Activated T-cell treated with anti-CD3 and anti-CD28 coated beads, Interleukin-2, amount 50 U/mL, for 48 hours (primary cell): ENCODE results near the gene OBSL1.

Experiments
- DNase-seq, 2 experiments: peaks; one replicate each; pipeline ENCODE4 v3.0.0-alpha.2; 2020

Gene OBSL1

DNA sequence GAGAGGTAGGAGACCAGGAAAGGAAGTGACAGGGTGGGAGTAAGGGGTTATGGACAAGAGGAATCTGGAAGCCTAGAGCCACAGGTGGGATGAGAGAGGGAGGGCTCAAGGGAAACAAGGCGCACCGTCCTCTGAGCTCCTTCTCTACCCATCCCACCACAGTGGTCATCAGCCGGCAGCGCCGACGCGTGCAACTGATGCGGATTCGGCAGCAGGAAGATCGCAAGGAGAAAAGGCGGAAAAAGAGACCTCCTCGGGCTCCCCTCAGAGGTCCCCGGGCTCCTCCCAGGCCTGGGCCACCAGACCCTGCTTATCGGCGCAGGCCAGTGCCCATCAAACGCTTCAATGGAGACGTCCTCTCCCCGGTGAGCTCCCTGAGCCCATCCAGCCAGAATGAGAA, 22.3 kb downstream of the OBSL1 start:
- DNase-seq = no peak

DNA sequence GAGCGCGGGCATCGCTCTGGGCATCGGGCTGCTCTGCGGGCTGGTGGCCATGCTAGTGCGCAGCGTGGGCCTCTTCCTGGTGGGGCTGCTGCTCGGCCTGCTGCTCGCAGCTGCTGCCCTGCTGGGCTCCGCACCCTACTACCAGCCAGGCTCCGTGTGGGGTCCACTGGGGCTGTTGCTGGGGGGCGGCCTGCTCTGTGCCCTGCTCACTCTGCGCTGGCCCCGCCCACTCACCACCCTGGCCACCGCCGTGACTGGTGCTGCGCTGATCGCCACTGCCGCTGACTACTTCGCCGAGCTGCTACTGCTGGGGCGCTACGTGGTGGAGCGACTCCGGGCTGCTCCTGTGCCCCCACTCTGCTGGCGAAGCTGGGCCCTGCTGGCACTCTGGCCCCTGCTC, 23.7 kb downstream of the OBSL1 start:
- no peak for DNase-seq

DNA sequence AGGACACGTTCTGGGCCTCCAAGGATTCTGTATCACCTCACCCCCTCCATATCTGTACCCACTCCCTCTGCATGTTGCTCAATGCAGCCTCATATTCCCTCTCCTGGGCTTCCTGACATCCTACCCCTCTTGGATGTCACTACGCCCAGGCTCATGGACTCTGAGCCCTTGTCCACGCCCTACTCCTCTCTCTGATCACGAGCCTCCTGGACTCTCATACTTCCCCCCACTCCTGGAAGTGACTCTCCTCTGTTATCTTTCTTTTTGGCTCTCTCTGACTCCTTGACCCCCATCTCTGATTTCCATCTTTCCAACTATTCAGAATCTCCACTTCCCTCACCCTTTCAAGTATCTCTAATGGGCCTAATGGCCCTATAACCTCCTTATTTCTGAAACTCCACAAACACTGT, 25.4 kb downstream of the OBSL1 start:
- no peak for DNase-seq

DNA sequence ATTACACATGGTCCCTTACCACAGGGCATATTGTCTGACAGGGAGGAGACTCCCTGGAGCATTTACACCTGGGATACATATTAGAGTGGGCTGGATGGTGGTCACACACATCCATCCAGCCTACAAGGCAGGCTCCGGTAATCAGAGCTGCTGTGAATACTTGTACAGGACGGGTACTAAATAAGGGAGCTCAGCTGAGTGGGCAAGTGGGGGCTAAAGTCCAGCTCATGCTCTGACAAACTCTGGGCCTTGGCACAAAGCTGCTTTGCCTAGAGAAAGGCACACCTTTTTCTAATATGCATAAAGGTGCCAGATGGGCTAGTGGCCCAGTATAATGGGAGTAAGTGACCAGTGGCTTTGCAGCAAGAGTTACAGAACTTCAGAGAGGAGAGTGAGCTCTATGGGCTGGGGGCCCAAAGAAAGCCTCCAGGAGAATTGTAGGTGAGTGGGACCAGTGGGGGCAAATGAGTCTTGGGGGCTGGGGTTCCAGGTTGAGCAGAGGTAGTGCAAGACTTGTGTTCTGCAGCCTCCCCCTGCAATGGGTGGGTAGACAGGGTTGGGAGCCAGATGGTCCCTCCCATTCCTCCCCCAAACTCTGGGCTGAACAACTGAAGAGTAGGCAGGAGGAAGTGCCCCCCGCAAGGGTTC, 25.9 kb downstream of the OBSL1 start:
- DNase-seq = no peak

GRCh38 chr2:219544567-219544966, 26.8 kb downstream of the OBSL1 start:
- DNase-seq = no peak

DNA sequence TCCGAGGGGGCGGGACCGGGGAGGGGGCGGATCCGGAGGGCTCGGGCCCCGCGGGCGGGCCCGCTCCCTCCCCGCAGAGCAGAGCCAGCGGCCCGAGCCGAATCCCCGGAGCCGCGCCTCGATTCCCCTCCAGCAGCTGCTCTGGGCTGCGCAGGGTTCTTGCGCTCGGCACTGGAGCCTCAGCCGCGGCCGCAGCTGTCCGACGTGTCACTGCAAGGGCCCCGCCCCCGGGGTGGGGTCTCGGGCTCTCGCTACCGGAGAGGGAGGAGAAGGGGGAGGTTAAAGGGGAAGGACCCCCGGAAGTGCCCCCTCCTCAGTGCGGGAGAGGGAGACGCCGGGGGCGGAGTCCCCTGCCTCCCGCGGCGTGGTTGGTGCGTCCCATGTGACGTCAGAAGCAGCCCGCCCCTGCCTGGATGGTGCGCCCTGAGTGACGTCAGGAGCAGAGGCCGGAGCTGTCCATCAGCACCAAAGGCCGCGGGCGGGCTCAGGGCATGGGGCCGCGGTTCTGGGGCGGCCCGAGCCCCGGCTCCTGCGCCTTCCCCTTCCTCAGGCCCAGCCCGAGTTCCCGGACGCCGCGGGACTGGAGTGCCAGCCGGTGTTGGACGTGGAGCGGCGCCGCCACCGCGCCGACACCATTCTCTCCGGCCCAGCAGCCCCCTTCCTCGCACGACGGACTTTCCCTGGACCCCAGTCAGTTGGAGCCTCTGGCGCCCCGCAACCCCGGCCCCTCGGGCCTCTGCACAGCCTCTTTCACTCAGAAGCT, 27.6 kb downstream of the OBSL1 start, which contains the start of the genes CHPF and TMEM198:
CHPF (minus strand) TSS at position 214 of the 763 bp plus-strand sequence. CDS start 271 bp downstream, outside the sequence.
TMEM198 (plus strand) TSS at position 433 of the 763 bp plus-strand sequence. CDS start 700 bp downstream, outside the sequence.
- peak; percentile 95 to 96 for DNase-seq

DNA sequence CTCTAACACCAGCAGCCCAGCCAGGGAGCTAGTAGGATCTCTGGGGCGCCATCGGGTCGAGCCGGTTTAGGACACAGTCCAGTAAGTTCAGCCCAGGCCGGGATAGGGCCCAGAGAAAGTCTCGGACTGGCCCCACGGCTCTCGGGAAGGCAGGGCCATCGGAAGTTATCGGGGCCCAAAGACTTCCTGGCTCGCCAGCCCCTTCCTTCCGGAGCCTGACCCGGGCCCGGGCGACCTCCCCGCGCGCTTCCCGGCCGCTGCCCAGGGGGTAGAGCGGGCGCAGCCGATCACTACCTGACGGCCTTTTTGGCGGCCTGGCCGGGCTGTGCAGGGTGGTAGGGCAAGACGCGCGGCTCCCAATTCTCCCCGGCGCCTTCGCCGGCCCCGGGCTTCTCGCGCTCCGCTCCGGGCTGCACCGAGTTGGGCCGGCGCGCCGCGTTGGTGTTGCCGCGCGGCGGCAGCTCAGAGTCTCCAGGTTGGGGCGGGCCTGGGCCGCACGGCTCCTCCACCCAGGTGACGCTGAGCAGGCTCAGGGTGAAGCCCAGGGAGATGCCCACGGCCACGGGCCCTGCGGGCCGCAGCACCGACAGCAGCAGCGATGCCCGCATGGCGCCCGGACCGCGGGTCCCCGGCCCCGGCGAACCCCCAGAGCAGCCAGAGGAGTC, 28.3 kb downstream of the OBSL1 start:
- no peak for DNase-seq

GRCh38 chr2:219541611-219542180, 29.6 kb downstream of the OBSL1 start:
- DNase-seq = peak; percentile 95 to 96

GRCh38 chr2:219540784-219541504, 30.4 kb downstream of the OBSL1 start:
- no peak for DNase-seq

DNA sequence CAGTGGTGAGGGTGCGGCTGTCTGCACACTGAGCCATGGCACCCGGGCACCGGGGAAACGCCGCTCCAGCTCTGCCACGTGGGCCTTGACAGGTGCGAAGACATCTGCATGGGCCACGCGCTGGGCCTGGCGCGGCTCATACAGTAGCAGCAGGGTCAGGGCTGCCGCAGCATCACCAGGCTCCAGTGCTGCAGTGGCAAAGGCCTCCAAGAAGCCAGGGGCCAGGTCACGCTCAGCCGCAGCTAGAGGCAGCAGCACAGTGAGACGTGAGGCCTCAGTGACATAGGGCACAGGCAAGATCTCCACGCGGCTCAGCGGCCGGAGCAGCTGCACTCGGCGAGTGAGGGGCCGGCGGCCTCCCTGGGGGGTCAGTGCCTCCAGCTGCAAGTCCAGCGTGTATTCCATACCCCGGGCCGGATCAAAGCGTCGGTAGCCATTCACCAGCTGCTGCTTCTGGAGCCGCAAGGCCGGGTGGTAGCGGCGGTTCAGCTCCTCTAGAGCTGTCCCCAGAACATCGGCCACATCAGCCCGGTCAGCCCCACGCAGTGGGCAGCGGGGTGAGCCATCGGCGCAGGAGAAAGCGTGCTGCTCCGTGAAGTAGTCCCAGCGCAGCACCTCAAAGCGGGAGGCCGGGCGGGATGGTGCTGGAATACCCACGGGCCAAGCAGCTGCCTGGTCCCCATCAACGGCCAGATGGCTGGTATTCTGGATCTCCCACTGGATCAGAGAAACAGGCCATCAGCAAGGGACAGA, 31.2 kb downstream of the OBSL1 start:
- no peak for DNase-seq

- DNase-seq = no peak
These were observed 32.2 kb downstream of the OBSL1 start for GRCh38 chr2:219538956-219539788.

DNA sequence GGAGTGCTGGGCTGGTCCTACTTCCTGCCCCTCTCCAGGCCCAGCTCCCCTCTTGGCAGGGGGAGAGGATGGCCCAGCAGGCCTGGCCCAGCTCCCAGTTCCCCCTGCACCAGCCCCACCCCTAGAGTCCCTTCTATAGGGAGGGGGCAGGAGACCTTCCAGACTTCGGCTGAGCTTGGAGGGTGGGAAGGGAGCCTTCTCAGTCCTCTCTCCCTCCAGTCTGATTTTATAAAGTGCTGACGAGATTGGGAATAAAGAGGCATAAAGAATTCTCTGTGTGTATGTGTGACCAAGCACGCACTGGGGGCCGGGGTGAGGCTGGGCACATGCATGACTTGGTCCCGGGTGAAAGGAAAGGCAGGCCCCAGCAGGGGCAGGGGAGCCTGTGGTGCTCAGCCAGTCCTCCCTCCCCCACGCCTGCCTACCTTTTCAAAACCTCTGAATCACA, 32.8 kb downstream of the OBSL1 start:
- DNase-seq = no peak

DNA sequence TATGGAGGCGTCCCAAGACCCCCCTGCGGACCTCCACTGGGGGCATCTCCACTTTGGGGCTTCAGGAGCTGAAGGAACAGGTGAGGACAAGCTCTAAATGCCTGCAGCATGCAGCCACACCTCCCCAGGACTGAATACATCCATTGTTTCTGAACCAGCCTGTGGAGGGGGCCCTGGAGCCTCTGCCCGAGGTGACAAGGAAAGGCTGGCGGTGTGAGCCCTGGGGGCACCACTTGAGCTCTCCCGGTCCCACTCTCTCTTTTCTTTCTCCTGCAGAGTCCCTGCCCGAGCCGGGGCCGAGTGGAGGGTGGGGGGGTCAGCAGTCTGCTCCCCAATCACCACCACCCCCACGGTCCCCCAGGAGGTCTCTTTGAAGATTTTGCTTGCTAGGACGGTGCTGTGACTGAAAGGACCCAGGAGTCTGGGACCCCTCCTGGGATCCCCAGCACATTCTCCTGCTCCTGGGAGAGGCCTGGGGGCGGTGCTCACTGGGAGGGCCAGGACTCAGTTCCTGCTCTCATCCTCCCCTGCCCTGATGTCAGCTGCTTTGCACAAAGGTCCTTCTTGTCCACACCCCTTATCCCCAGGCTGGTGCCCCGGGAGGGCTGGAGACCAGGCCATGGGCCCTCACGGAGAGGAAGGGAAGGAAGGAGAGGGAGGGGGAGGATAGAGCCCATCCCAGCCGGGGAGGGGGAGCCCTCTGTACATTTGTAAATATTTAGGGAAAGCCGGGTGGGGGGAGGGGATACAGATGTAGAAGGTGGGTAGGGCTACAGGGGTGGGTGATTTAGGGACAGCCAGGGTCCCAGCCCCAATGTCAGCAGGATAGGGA, 33.5 kb downstream of the OBSL1 start:
- no peak for DNase-seq

DNA sequence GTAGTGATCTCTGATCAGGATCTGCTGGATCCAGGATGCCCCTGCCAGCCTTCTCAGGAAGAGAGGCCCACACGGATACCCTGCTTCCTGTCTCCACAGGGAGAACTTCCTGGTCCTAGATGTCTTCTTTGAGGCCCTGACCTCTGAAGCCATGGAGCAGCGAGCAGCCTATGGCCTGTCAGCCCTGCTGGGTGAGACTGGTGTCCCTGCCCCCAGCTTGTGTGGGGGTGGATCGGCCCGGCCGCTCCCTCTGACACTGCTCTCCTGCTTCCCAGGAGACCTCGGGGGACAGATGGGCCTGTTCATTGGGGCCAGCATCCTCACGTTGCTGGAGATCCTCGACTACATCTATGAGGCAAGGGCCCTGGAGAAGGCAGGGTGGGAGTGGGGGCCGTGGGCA, 34.4 kb downstream of the OBSL1 start:
- no peak for DNase-seq

- DNase-seq = no peak
These were observed 34.9 kb downstream of the OBSL1 start for GRCh38 chr2:219536425-219536824.

DNA sequence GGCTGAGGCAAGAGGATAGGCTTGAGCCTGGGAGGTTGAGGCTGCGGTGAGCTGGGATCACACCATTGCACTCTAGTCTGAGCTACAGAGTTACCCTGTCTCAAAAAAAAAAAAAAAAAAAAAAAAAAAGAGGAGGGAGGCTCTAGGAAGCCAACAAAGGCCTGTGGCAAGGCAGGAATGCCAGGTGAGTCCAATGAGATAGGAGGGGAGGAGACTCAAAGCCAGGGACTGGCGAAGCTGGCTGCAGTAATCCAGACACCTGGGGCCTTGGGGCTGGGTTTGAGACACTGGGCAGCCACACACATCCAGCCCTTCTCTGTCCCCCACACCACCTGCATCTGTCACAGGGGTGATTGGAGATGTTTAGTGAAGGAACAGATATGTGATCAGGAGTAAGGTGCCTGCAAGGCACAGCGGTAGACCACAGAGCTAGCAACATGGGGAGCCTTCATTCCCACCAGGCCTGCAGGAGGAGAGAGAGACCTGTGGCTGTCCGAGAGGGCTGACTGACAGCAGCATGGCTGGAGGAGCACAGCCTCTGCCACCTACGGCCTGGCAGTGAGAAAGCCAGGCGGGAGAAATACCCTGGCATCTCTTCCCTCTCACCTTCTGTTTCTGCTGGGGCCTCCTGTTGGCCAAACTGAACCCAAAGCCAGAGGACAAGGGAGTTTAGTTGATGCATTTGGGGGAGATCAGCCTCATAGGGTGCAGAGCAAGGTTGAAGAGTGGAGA, 37.2 kb downstream of the OBSL1 start:
- DNase-seq = no peak

DNA sequence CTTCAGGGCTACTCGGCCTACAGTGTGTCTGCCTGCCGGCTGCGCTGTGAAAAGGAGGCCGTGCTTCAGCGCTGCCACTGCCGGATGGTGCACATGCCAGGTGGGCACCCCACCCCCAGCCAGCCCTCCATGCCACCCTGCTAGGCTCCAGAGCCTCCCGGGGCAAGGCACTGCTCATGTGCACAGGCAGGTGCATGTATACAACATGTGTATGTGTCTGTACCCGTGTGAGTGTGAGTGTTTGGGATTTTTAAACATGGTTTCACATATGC, 39.0 kb downstream of the OBSL1 start:
- no peak for DNase-seq

- DNase-seq = no peak
These were observed 39.5 kb downstream of the OBSL1 start for GRCh38 chr2:219531639-219532377.
